Measurements from ENCODE around the gene VRK3. TPM values are rescaled to one million over a fixed set of nuclear protein-coding genes. Genes with fewer than 3 reads are reported as not detected.

Gene VRK3
- total and polyA plus RNA-seq, 7 donors = 23.8 to 54.7 (median 28.6) TPM

- peaks cover 0 to 59% of the 10 kb centered on the region in 2 donors for H3K36me3 ChIP-seq (ENCODE audit: insufficient read depth in 1 of 2, low read depth in 1 of 2)
- intact Hi-C loops (cut with DNase I) = loop anchor here in 1 of 2 donors (5.0 kb wide), 1 partner anchor 34 kb away; no protein-coding TSS in a partner anchor
- DNase-seq (no peak), ATAC-seq (no peak)
- no peak overlapping the region for H3K4me3 ChIP-seq
- H3K9me3 ChIP-seq = no peaks in the 10 kb centered on the region
- H3K27me3 ChIP-seq (ENCODE audit: insufficient read depth in 3 of 3, low read length in 2 of 3) = no peaks in the 10 kb centered on the region
- no peak overlapping the region for H3K27ac ChIP-seq
- H3K4me1 ChIP-seq = peaks cover 30% of the 10 kb centered on the region
- 87 to 93% (median 88%) methylated on average over 10 of the region's 10 CpGs for WGBS, 3 donors
- TF ChIP-seq CTCF (IDR thresholded peaks at IDR 0.05) = no peak
These were observed 98.7 kb downstream of the VRK3 start for GRCh38 chr19:49926515-49926914.

Other genes starting within 250 kb of the VRK3 start
- 10 to 100 TPM; 20.9 to 33.7 (median 25.2) TPM for gene FUZ, start 212.1 kb downstream of the VRK3 start, total RNA-seq
- gene FUZ, start 212.1 kb downstream of the VRK3 start, polyA plus RNA-seq = 10 to 100 TPM; 15.9 to 38.8 (median 28.6) TPM
- gene MED25, start 207.1 kb downstream of the VRK3 start, total RNA-seq = 10 to 100 TPM; 43.0 to 97.8 (median 69.7) TPM
- gene MED25, start 207.1 kb downstream of the VRK3 start, polyA plus RNA-seq = 100 to 1,000 TPM in 1 of 3 donors, 10 to 100 TPM in 2; 24.5 to 125 (median 92.5) TPM
- 100 to 1,000 TPM in 3 of 4 donors, 10 to 100 TPM in 1; 93.2 to 189 (median 151) TPM for gene PTOV1, start 174.2 kb downstream of the VRK3 start, total RNA-seq
- gene PTOV1, start 174.2 kb downstream of the VRK3 start, polyA plus RNA-seq = 100 to 1,000 TPM in 2 of 3 donors, 10 to 100 TPM in 1; 72.1 to 122 (median 106) TPM
- gene PNKP, start 157.8 kb downstream of the VRK3 start, total RNA-seq = 10 to 100 TPM; 20.6 to 28.2 (median 23.9) TPM
- gene PNKP, start 157.8 kb downstream of the VRK3 start, polyA plus RNA-seq = 10 to 100 TPM; 16.7 to 31.9 (median 18.2) TPM
- 10 to 100 TPM; 56.0 to 82.8 (median 57.2) TPM for gene AKT1S1, start 148.0 kb downstream of the VRK3 start, total RNA-seq
- 100 to 1,000 TPM in 1 of 3 donors, 10 to 100 TPM in 2; 48.0 to 103 (median 76.0) TPM for gene AKT1S1, start 148.0 kb downstream of the VRK3 start, polyA plus RNA-seq
- 100 to 1,000 TPM in 2 of 4 donors, 10 to 100 TPM in 2; 81.8 to 107 (median 94.8) TPM for gene TBC1D17, start 147.7 kb downstream of the VRK3 start, total RNA-seq
- gene TBC1D17, start 147.7 kb downstream of the VRK3 start, polyA plus RNA-seq = 10 to 100 TPM; 36.3 to 62.0 (median 52.6) TPM
- 1 to 10 TPM in 1 of 4 donors, under 1 TPM in 3; 0.21 to 3.3 (median 0.46) TPM for gene IL4I1, start 128.5 kb downstream of the VRK3 start, total RNA-seq
- gene IL4I1, start 128.5 kb downstream of the VRK3 start, polyA plus RNA-seq = under 1 TPM; 0.05 to 0.46 (median 0.27) TPM
- gene ATF5, start 96.2 kb downstream of the VRK3 start, total RNA-seq = 10 to 100 TPM; 13.3 to 31.8 (median 20.1) TPM
- gene ATF5, start 96.2 kb downstream of the VRK3 start, polyA plus RNA-seq = 10 to 100 TPM in 2 of 3 donors, 1 to 10 TPM in 1; 10.0 to 39.4 (median 23.7) TPM
- 10 to 100 TPM; 35.3 to 46.8 (median 39.7) TPM for gene NUP62, start 95.9 kb downstream of the VRK3 start, total RNA-seq
- 10 to 100 TPM; 21.1 to 46.3 (median 41.4) TPM for gene NUP62, start 95.9 kb downstream of the VRK3 start, polyA plus RNA-seq
- under 1 TPM in 3 of 4 donors, not detected in 1; 0.36 to 0.38 (median 0.37) TPM for gene SIGLEC11, start 64.2 kb downstream of the VRK3 start, total RNA-seq
- under 1 TPM; 0.13 to 0.22 (median 0.21) TPM for gene SIGLEC11, start 64.2 kb downstream of the VRK3 start, polyA plus RNA-seq
- 1 to 10 TPM; 4.9 to 8.9 (median 5.8) TPM for gene ZNF473, start 633 bp upstream of the VRK3 start, total RNA-seq
- gene ZNF473, start 633 bp upstream of the VRK3 start, polyA plus RNA-seq = 1 to 10 TPM; 3.9 to 6.5 (median 4.1) TPM
- gene IZUMO2, start 137.9 kb upstream of the VRK3 start, total RNA-seq = not detected
- not detected for gene IZUMO2, start 137.9 kb upstream of the VRK3 start, polyA plus RNA-seq
- 100 to 1,000 TPM; 164 to 298 (median 192) TPM for gene MYH14, start 178.2 kb upstream of the VRK3 start, total RNA-seq
- 100 to 1,000 TPM in 1 of 3 donors, 10 to 100 TPM in 2; 55.4 to 154 (median 93.1) TPM for gene MYH14, start 178.2 kb upstream of the VRK3 start, polyA plus RNA-seq

Measured in psoas muscle (tissue), 8 donors.